ENCODE results near the gene IL1RAPL1.

GRCh38 chrX:28586286-28586685 is 960 bp upstream of the IL1RAPL1 start:
- TF ChIP-seq POLR2AphosphoS5 (IDR thresholded peaks at IDR 0.05; ENCODE audit: low read depth, low read length), result no peak
- TF ChIP-seq REST (IDR thresholded peaks at IDR 0.05; ENCODE audit: insufficient read depth in 1 of 2, low read depth in 2 of 2, low read length in 2 of 2), result no peak
- no peak for TF ChIP-seq TAF1 (IDR thresholded peaks at IDR 0.05; ENCODE audit: borderline replicate concordance, insufficient read depth, low read length)
- TF ChIP-seq FOXP2 (optimal IDR thresholded peaks at IDR 0.05; ENCODE audit: borderline replicate concordance, extremely low read depth, extremely low read length, insufficient read depth), result no peak
- TF ChIP-seq SIN3A (IDR thresholded peaks at IDR 0.05; ENCODE audit: borderline replicate concordance, insufficient read depth, low read length), result no peak

Measured in PFSK-1 (cell line).